DMS153 (cell line): ENCODE data around the gene TUBGCP3.
"Not testable (repeated sequence)": the region's sequence is repeated elsewhere in the genome, so short reads cannot be mapped to it uniquely, and the experiment has no call there.

ENCODE experiments used
- DNase-seq: peaks from one replicate; lab custom pipeline; 2025; lab: John Stamatoyannopoulos, UW

TUBGCP3 gene

GRCh38 chr13:112579310-112579843 is 8.6 kb downstream of the TUBGCP3 start:
- DNase-seq = no peak

- DNase-seq = no peak
Measured at GRCh38 chr13:112576768-112577167, 11.2 kb downstream of the TUBGCP3 start.

- no peak for DNase-seq
Measured at GRCh38 chr13:112576191-112576590, 11.8 kb downstream of the TUBGCP3 start.

GRCh38 chr13:112575675-112576074 is 12.3 kb downstream of the TUBGCP3 start:
- no peak for DNase-seq

- no peak for DNase-seq
Measured at GRCh38 chr13:112574834-112575613, 12.9 kb downstream of the TUBGCP3 start.

- DNase-seq = no peak
Measured at GRCh38 chr13:112574416-112574815, 13.5 kb downstream of the TUBGCP3 start.

GRCh38 chr13:112573710-112574109 is 14.2 kb downstream of the TUBGCP3 start:
- no peak for DNase-seq

- no peak for DNase-seq
Measured at GRCh38 chr13:112572366-112572765, 15.6 kb downstream of the TUBGCP3 start.

- DNase-seq = no peak
Measured at GRCh38 chr13:112569821-112570220, 18.1 kb downstream of the TUBGCP3 start.

GRCh38 chr13:112567161-112567862 is 20.6 kb downstream of the TUBGCP3 start:
- DNase-seq = no peak

GRCh38 chr13:112562786-112563383 is 25.1 kb downstream of the TUBGCP3 start:
- no peak for DNase-seq

GRCh38 chr13:112562254-112562653 is 25.7 kb downstream of the TUBGCP3 start:
- no peak for DNase-seq

- no peak for DNase-seq
Measured at GRCh38 chr13:112561478-112561877, 26.5 kb downstream of the TUBGCP3 start.

- DNase-seq = no peak
Measured at GRCh38 chr13:112558696-112559418, 29.1 kb downstream of the TUBGCP3 start.

GRCh38 chr13:112556600-112556999 is 31.4 kb downstream of the TUBGCP3 start:
- no peak for DNase-seq

GRCh38 chr13:112554214-112554850 is 33.6 kb downstream of the TUBGCP3 start:
- DNase-seq = no peak

- not testable (repeated sequence) for DNase-seq
Measured at GRCh38 chr13:112548975-112549374, 39.0 kb downstream of the TUBGCP3 start.

GRCh38 chr13:112545856-112546255 is 42.1 kb downstream of the TUBGCP3 start:
- no peak for DNase-seq

GRCh38 chr13:112532837-112533745 is 54.9 kb downstream of the TUBGCP3 start:
- no peak for DNase-seq

- DNase-seq = no peak
Measured at GRCh38 chr13:112531263-112531794, 56.6 kb downstream of the TUBGCP3 start.
